K562 (cell line): Measurements from ENCODE around the gene NSMF. TPM values are rescaled to one million over a fixed set of nuclear protein-coding genes. Genes with fewer than 3 reads are reported as not detected.

Experiments
- ATAC-seq: fragments of 200-7000 bp; cut with Tn5 transposase; 3 replicates; pipeline ENCODE4 v1.9.1; 2020; ENCODE audit warnings: moderate library complexity
- BruUV-seq: library from RNA; stranded (reverse); fragments of 400-500 nt; replicated peaks from 2 replicates; lab custom pipeline; 2021; lab: Mats Ljungman, UMichigan
- CTCF ChIA-PET: fragments of 300-600 bp; formaldehyde crosslinking; extraction: SDS; loops from one replicate; lab custom pipeline; 2021; ENCODE audit warnings: low intra/inter-chr PET ratio; lab: Yijun Ruan, JAX
- POLR2A ChIA-PET: fragments of 300-600, 350-650 bp; sonication (Branson Sonifier 250); formaldehyde crosslinking; extraction: SDS; loops from one replicate; lab custom pipeline; 2021; ENCODE audit warnings: antibody characterized with exemption, inconsistent platforms; lab: Yijun Ruan, JAX
- DNase-seq, 4 experiments: peaks; one replicate each; pipeline versions ENCODE4 v3.0.0 to v3.0.0-alpha.2; 2011 to 2018; ENCODE audit warnings: low spot score in 3 of 4, mixed read lengths in 3 of 4; ENCODE audit errors: extremely low read depth in 1 of 4
- FAIRE-seq: peaks from 2 replicates; lab custom pipeline; 2011; peaks lifted over from hg19 to GRCh38; lab: Jason Lieb, UNC
- H2AFZ ChIP-seq: 2 replicates; pipeline ENCODE4 v1.6.0; 2011; ENCODE audit warnings: low read depth, low read length, control low read depth, inconsistent platforms
- H3K27ac ChIP-seq: fragments of 200-600 bp; 3 replicates; pipeline ENCODE4 v1.8.0; 2011; ENCODE audit warnings: low read depth, mild to moderate bottlenecking, control low read depth, inconsistent platforms, low read length, moderate library complexity, mixed read lengths; ENCODE audit errors: extremely low read depth
- H3K27me3 ChIP-seq, 2 experiments: fragments of 300-600 bp in 1 of 2; 2 replicates in 1 of 2; 3 replicates in 1 of 2; pipeline versions ENCODE4 v1.6.0 to v1.8.0; 2011; ENCODE audit warnings: inconsistent platforms in 2 of 2, low read length in 2 of 2, mild to moderate bottlenecking in 1 of 2, mixed read lengths in 1 of 2, moderate library complexity in 1 of 2; ENCODE audit not compliant: control insufficient read depth in 2 of 2, insufficient read depth in 2 of 2
- H3K36me3 ChIP-seq: fragments of 300-600 bp; 3 replicates; pipeline ENCODE4 v1.8.0; 2011; ENCODE audit warnings: mild to moderate bottlenecking, low read length, inconsistent platforms; ENCODE audit not compliant: control insufficient read depth, insufficient read depth
- H3K4me1 ChIP-seq, 2 experiments: fragments of 200-600 bp in 1 of 2; replicated peaks in 1 of 2; 2 replicates in 1 of 2; 3 replicates in 1 of 2; pipeline versions ENCODE4 v1.5.1 to v1.8.0; 2011; ENCODE audit warnings: inconsistent platforms in 2 of 2, low read length in 2 of 2, mild to moderate bottlenecking in 1 of 2, mixed read lengths in 1 of 2, moderate library complexity in 1 of 2; ENCODE audit not compliant: control insufficient read depth in 2 of 2, insufficient read depth in 2 of 2
- H3K4me2 ChIP-seq: 2 replicates; pipeline ENCODE4 v1.6.1; 2011; ENCODE audit warnings: low read length, control low read depth, inconsistent platforms, mixed read lengths; ENCODE audit not compliant: insufficient read depth
- H3K4me3 ChIP-seq: fragments of 200-600 bp; sonication (generic), shearing (Covaris generic); 2 replicates; pipeline ENCODE4 v1.5.1; 2016; ENCODE audit warnings: control low read depth, inconsistent platforms
- H3K79me2 ChIP-seq: fragments of 200-600 bp; 3 replicates; pipeline ENCODE4 v1.8.0; 2011; ENCODE audit warnings: low read length, inconsistent platforms; ENCODE audit not compliant: control insufficient read depth, insufficient read depth
- H3K9ac ChIP-seq, 2 experiments: 2 replicates each; pipeline versions ENCODE4 v1.6.0 to v1.6.1; 2011; ENCODE audit warnings: low read depth in 2 of 2, low read length in 2 of 2, control low read depth in 1 of 2, inconsistent platforms in 1 of 2, mild to moderate bottlenecking in 1 of 2, mixed read lengths in 1 of 2; ENCODE audit not compliant: insufficient read depth in 1 of 2
- H3K9me1 ChIP-seq: one replicate; pipeline ENCODE4 v1.6.0; 2011; ENCODE audit warnings: inconsistent platforms, mild to moderate bottlenecking, low read length, moderate library complexity; ENCODE audit not compliant: control insufficient read depth, insufficient read depth
- H3K9me3 ChIP-seq: replicated peaks from 2 replicates; pipeline ENCODE4 v1.5.1; 2011; ENCODE audit warnings: low read depth, low read length, inconsistent platforms; ENCODE audit not compliant: control insufficient read depth, insufficient read depth
- H4K20me1 ChIP-seq: replicated peaks from 2 replicates; pipeline ENCODE4 v1.6.1; 2011; ENCODE audit warnings: low read length, inconsistent platforms, mixed read lengths; ENCODE audit not compliant: control insufficient read depth, insufficient read depth
- DLX4 ChIP-seq: fragments of 250-450 bp; sonication (Bioruptor Pico); IDR thresholded peaks from 2 replicates; pipeline ENCODE4 v1.6.1; 2021; ENCODE audit warnings: mild to moderate bottlenecking
- E2F6 ChIP-seq, 2 experiments: IDR thresholded peaks; 2 replicates each; pipeline ENCODE4 v1.6.1; 2011; ENCODE audit warnings: borderline replicate concordance in 1 of 2, control low read depth in 1 of 2, low read depth in 1 of 2, low read length in 1 of 2, mild to moderate bottlenecking in 1 of 2, mixed read lengths in 1 of 2, moderate library complexity in 1 of 2; ENCODE audit not compliant: insufficient read depth in 1 of 2, insufficient read length in 1 of 2, poor library complexity in 1 of 2, severe bottlenecking in 1 of 2; ENCODE audit errors: extremely low read depth in 1 of 2
- TCF15 ChIP-seq: fragments of 250-450 bp; sonication (Bioruptor Pico); IDR thresholded peaks from 2 replicates; pipeline ENCODE4 v1.8.0; 2022; ENCODE audit warnings: moderate library complexity, mild to moderate bottlenecking, inconsistent platforms
- ZBTB33 ChIP-seq: sonication (generic); formaldehyde crosslinking; IDR thresholded peaks from 2 replicates; pipeline ENCODE4 v1.8.1; 2023; ENCODE audit warnings: mild to moderate bottlenecking, missing genetic modification reagents
- WGBS: fragments of 100-300 bp; shearing (Covaris generic); methylation state at CpG from one replicate; pipeline ENCODE4 v1.1.6; 2016; ENCODE audit warnings: low coverage, mixed read lengths; ENCODE audit not compliant: insufficient coverage; ENCODE audit errors: missing lambda C conversion rate; 5-methylcytosine and 5-hydroxymethylcytosine counted together
- in situ Hi-C: fragments of 300-500 bp; cut with MboI; formaldehyde crosslinking; loops from 4 replicates; pipeline ENCODE4 v1.15.0; 2018; ENCODE audit warnings: inconsistent platforms, mixed read lengths
- intact Hi-C: fragments of 100-400 bp; cut with micrococcal nuclease; formaldehyde crosslinking; loops from 2 replicates; pipeline ENCODE4 v1.14.2; 2022
- polyA plus RNA-seq, 8 experiments: library from polyadenylated mRNA; depleted of rRNA in 4 of 8; stranded (reverse) in 5 of 8; unstranded in 3 of 8; fragments of >200 nt; fragmentation: Nextera tagmentation in 2 of 8; fragmentation: Illumina TruSeq in 1 of 8; extraction: Ambion mirVana in 2 of 8; extraction: Trizol in 1 of 8; gene quantifications; 2 replicates each; pipeline versions ENCODE4 v1.2.1 to v1.2.3, GENCODE V29; 2011 to 2014; ENCODE audit warnings: inconsistent platforms in 1 of 8, missing spikeins in 1 of 8
- total RNA-seq, 7 experiments: library from RNA; depleted of rRNA in 6 of 7; stranded (reverse); fragments of >200 nt in 6 of 7; fragmentation: Illumina TruSeq in 2 of 7; extraction: Trizol in 2 of 7; gene quantifications; 2 replicates each; pipeline versions ENCODE4 v1.2.1 to v1.2.3, GENCODE V29; 2011 to 2021; ENCODE audit warnings: low replicate concordance in 1 of 7

NSMF gene
- total and polyA plus RNA-seq, 9 of the 15 experiments (the other 6 are each of a cell fraction or from before 2014, with no cell fraction given) = 0.20 to 82.7 (median 29.3) TPM

GRCh38 chr9:137484551-137485315 is 25.6 kb upstream of the NSMF start:
- Histone ChIP-seq H3K4me3 (no peak overlapping the region), H3K9ac (peak overlapping the region in 1 of 2 experiments; percentile 73; a peak in 1 of 4 replicates), H2AFZ (no peak overlapping the region), H3K27ac (no peak overlapping the region)
- CTCF ChIA-PET = no interaction called here
- 88% methylated on average over 19 of the region's 27 CpGs for WGBS
- no peak for DNase-seq
- peak; percentile 64; the same call in 1 of the 2 replicates for TF ChIP-seq ZBTB33 (CRISPR knock-in tag)
- TF ChIP-seq E2F6 (IDR thresholded peaks at IDR 0.05; ENCODE audit: borderline replicate concordance in 1 of 2, extremely low read depth in 1 of 2, insufficient read depth in 1 of 2, insufficient read length in 1 of 2, low read depth in 1 of 2, low read length in 1 of 2, poor library complexity in 1 of 2, severe bottlenecking in 1 of 2) = peak in 1 of 2 experiments; percentile 9
- no peak for TF ChIP-seq TCF15 (CRISPR knock-in tag)
- no peak for TF ChIP-seq DLX4 (CRISPR knock-in tag)
- TF ChIP-seq, all 486 proteins: peak for 2
- intact Hi-C loops (no loop called here), in situ Hi-C loops (no loop called here)
- Histone ChIP-seq H3K9me1 (no peaks in the 10 kb centered on the region), H3K79me2 (no peaks in the 10 kb centered on the region), H3K36me3 (no peaks in the 10 kb centered on the region), H3K4me2 (no peak overlapping the region), H3K27me3 (no peaks in the 10 kb centered on the region), H3K9me3 (no peaks in the 10 kb centered on the region), H3K4me1 (peaks cover 17 to 79% of the 10 kb centered on the region in 2 experiments), H4K20me1 (no peaks in the 10 kb centered on the region)
- ATAC-seq = no peak
- POLR2A ChIA-PET = no interaction called here
- FAIRE-seq = no peak
- BruUV-seq = no TSS peak
